RWPE2 (cell line): Measurements from ENCODE around the gene PDE7B.
A peak's percentile ranks its signal among the peaks of the same experiment; 100 is the strongest.

Experiments
- ATAC-seq: fragments of 200-7000 bp; cut with Tn5 transposase; 3 replicates; pipeline ENCODE4 v1.9.1; 2021; ENCODE audit warnings: low read depth
- DNase-seq: peaks from one replicate; pipeline ENCODE4 v3.0.0-alpha.2; 2020; ENCODE audit warnings: low spot score
- H3K27ac ChIP-seq: fragments of 450-650 bp; 2 replicates; pipeline ENCODE4 v1.5.1; 2017; ENCODE audit warnings: mild to moderate bottlenecking; ENCODE audit not compliant: poor library complexity, severe bottlenecking
- H3K27me3 ChIP-seq: fragments of 250-450 bp; sonication (Bioruptor Pico); 2 replicates; pipeline ENCODE4 v1.5.1; 2021; ENCODE audit warnings: mild to moderate bottlenecking, moderate library complexity; ENCODE audit not compliant: insufficient read depth, poor library complexity, severe bottlenecking
- H3K36me3 ChIP-seq: fragments of 250-450 bp; sonication (Bioruptor Pico); 2 replicates; pipeline ENCODE4 v1.5.1; 2020; ENCODE audit warnings: low read depth, mild to moderate bottlenecking, moderate library complexity
- H3K4me1 ChIP-seq: fragments of 250-450 bp; sonication (Bioruptor Pico); 2 replicates; pipeline ENCODE4 v1.5.1; 2021; ENCODE audit warnings: mild to moderate bottlenecking, moderate library complexity; ENCODE audit not compliant: insufficient read depth, poor library complexity, severe bottlenecking
- H3K4me3 ChIP-seq: fragments of 250-450 bp; sonication (Bioruptor Pico); 2 replicates; pipeline ENCODE4 v1.5.1; 2021; ENCODE audit warnings: mild to moderate bottlenecking, moderate library complexity; ENCODE audit not compliant: severe bottlenecking
- H3K9me3 ChIP-seq: fragments of 250-450 bp; sonication (Bioruptor Pico); 2 replicates; pipeline ENCODE4 v1.5.1; 2021; ENCODE audit warnings: mild to moderate bottlenecking, moderate library complexity; ENCODE audit not compliant: severe bottlenecking
- TF ChIP-seq, protein P1 (sequence below): fragments of 450-650 bp; IDR thresholded peaks from one replicate; pipeline ENCODE4 v1.5.1; 2017; ENCODE audit warnings: mild to moderate bottlenecking, moderate library complexity; ENCODE audit not compliant: poor library complexity, severe bottlenecking

The PDE7B gene

DNA sequence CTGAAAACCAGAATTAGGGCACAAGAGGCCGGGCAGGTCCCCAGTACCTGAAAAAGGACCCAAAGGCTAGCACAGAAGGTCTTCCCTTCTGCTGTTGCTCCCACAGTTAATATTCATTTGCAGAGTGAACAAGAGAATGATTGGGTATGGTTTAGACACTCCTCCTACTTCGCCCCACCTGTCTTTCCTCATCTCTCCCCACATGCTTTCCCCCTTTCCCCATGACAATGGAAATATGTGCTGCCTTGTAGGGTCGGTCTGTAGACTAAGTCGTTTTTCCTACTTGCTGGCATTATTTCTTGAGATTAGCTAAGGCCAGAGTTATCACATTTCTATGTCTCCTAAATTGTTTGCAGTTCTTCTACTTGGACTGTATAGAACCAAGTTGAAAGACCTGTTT, 181.9 kb downstream of the PDE7B start:
- no peak overlapping the region for H3K27ac ChIP-seq
- TF ChIP-seq, protein P1, sequence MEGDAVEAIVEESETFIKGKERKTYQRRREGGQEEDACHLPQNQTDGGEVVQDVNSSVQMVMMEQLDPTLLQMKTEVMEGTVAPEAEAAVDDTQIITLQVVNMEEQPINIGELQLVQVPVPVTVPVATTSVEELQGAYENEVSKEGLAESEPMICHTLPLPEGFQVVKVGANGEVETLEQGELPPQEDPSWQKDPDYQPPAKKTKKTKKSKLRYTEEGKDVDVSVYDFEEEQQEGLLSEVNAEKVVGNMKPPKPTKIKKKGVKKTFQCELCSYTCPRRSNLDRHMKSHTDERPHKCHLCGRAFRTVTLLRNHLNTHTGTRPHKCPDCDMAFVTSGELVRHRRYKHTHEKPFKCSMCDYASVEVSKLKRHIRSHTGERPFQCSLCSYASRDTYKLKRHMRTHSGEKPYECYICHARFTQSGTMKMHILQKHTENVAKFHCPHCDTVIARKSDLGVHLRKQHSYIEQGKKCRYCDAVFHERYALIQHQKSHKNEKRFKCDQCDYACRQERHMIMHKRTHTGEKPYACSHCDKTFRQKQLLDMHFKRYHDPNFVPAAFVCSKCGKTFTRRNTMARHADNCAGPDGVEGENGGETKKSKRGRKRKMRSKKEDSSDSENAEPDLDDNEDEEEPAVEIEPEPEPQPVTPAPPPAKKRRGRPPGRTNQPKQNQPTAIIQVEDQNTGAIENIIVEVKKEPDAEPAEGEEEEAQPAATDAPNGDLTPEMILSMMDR: no peak
- DNase-seq (no peak), ATAC-seq (no peak)
- H3K4me3 ChIP-seq: no peak overlapping the region
- no peaks in the 10 kb centered on the region for H3K27me3 ChIP-seq
- H3K9me3 ChIP-seq: no peaks in the 10 kb centered on the region
- H3K36me3 ChIP-seq: no peaks in the 10 kb centered on the region
- H3K4me1 ChIP-seq: peaks cover 13% of the 10 kb centered on the region

GRCh38 chr6:136034422-136034821, 182.9 kb downstream of the PDE7B start:
- no peak for ATAC-seq
- H3K27me3 ChIP-seq: no peaks in the 10 kb centered on the region
- H3K4me1 ChIP-seq: peaks cover 13% of the 10 kb centered on the region

DNA sequence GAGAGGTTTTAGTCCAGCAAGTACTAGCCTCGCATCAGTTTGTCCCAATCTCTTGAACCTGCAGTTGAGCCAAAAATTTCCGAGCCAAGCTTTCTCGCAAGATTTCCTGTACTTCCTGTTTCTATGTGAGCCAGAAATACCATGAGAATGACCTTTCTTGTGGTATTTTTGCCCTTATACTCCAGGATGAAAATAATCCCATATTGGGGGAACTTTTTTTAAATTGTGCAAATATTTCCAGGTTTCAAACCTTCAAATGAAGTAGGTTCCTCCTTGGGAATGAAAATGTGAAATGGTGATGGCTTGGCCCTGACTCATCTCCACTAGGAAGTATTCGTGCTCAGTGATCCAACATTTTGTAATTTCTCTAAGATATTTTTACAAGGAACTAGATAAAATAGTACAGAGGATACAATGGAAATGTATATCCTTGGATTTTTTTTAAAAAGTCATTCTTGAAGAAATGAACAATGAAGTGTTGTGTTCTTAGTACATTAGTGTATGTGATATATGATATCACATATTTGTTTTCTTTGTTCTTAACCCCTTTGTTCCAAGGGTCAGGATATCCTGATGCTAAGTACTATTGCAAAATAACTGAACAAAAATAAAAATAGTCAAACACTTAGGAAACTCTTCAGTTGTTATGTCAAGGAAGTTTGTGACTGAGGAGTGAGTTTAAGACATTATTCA, 184.0 kb downstream of the PDE7B start:
- Histone ChIP-seq H3K27ac (peak overlapping the region; percentile 5), H3K4me3 (no peak overlapping the region), H3K27me3 (no peaks in the 10 kb centered on the region), H3K36me3 (no peaks in the 10 kb centered on the region), H3K4me1 (peaks cover 13% of the 10 kb centered on the region), H3K9me3 (no peaks in the 10 kb centered on the region)
- ATAC-seq: peak; percentile 36; the same call in 2 of the 3 replicates
- TF ChIP-seq, protein P1: no peak
- no peak for DNase-seq

More at GRCh38 chr6:136034422-136034821, 182.9 kb downstream of the PDE7B start:
- Histone ChIP-seq H3K9me3 (no peaks in the 10 kb centered on the region), H3K4me3 (no peak overlapping the region), H3K27ac (no peak overlapping the region), H3K36me3 (no peaks in the 10 kb centered on the region)
- no peak for DNase-seq
- TF ChIP-seq, protein P1: no peak

GRCh38 chr6:136036071-136036380, 184.5 kb downstream of the PDE7B start:
- Histone ChIP-seq H3K4me3 (no peak overlapping the region), H3K36me3 (no peaks in the 10 kb centered on the region), H3K27ac (peak overlapping the region; percentile 5), H3K27me3 (no peaks in the 10 kb centered on the region), H3K9me3 (no peaks in the 10 kb centered on the region), H3K4me1 (peaks cover 13% of the 10 kb centered on the region)
- TF ChIP-seq, protein P1: no peak
- no peak for ATAC-seq
- DNase-seq: no peak

DNA sequence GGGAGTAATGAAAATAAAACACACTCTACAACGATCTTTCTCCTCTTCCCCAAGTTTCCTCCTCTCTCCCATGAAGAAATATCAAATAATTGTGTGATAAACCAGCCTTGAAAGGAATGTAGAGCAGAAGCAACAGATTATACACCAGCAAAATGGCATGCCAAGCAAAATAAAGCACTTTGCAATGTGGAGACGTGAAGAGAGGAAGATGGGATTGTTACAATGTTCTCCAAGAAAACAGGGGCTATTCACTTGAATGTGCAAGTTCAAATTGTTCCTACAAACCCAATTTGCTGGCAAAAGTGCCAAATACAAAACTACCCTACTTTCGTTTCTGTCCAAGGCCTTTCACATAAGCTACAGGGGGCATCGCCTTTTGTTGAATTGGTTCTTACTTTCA, 185.1 kb downstream of the PDE7B start:
- Histone ChIP-seq H3K9me3 (no peaks in the 10 kb centered on the region), H3K27ac (no peak overlapping the region), H3K4me3 (no peak overlapping the region), H3K4me1 (peaks cover 13% of the 10 kb centered on the region), H3K27me3 (no peaks in the 10 kb centered on the region), H3K36me3 (no peaks in the 10 kb centered on the region)
- no peak for DNase-seq
- TF ChIP-seq, protein P1: no peak
- no peak for ATAC-seq
